HEK293 (cell line): ENCODE data around the gene KIAA0319L.

ENCODE experiments used
- BCL6B ChIP-seq: fragments of 450-650 bp; formaldehyde crosslinking; IDR thresholded peaks from 2 replicates; pipeline ENCODE4 v1.5.1; 2017; ENCODE audit warnings: missing biosample characterization, missing genetic modification characterization
- CTCF ChIP-seq: fragments of 450-650 bp; formaldehyde crosslinking; IDR thresholded peaks from 2 replicates; pipeline ENCODE4 v1.5.1; 2016; ENCODE audit warnings: missing biosample characterization, missing genetic modification characterization
- ZNF510 ChIP-seq: fragments of 450-650 bp; formaldehyde crosslinking; IDR thresholded peaks from 2 replicates; pipeline ENCODE4 v1.5.1; 2018; ENCODE audit warnings: mild to moderate bottlenecking, missing genetic modification characterization, missing biosample characterization; ENCODE audit not compliant: insufficient replicate concordance
- ZNF843 ChIP-seq: fragments of 450-650 bp; formaldehyde crosslinking; IDR thresholded peaks from 2 replicates; pipeline ENCODE4 v1.5.1; 2016; ENCODE audit warnings: missing biosample characterization, missing genetic modification characterization

GRCh38 chr1:35530168-35530567 is 27.0 kb downstream of the KIAA0319L start:
- TF ChIP-seq CTCF (tag by site-specific recombination) (no peak), BCL6B (tag by site-specific recombination) (no peak), ZNF510 (tag by site-specific recombination) (no peak), ZNF843 (tag by site-specific recombination) (no peak)
